HG03342 (cell line): ENCODE results near the gene TMEM109.
"Not testable (repeated sequence)": the region's sequence is repeated elsewhere in the genome, so short reads cannot be mapped to it uniquely, and the experiment has no call there.

Source experiments
- ATAC-seq: cut with Tn5 transposase; IDR thresholded peaks from one replicate; pipeline ENCODE4 v1.9.1; 2021; ENCODE audit warnings: mild to moderate bottlenecking, moderate library complexity; ENCODE audit not compliant: unreplicated experiment

TMEM109 gene

GRCh38 chr11:60909680-60910280, 4.2 kb upstream of the TMEM109 start:
- not testable (repeated sequence) for ATAC-seq

- peak; percentile 33 for ATAC-seq
These were observed 3.7 kb upstream of the TMEM109 start for GRCh38 chr11:60910281-60910687.

- no peak for ATAC-seq
These were observed 3.1 kb upstream of the TMEM109 start for GRCh38 chr11:60910711-60911380.

GRCh38 chr11:60912223-60912850, 1.6 kb upstream of the TMEM109 start:
- ATAC-seq = no peak

- ATAC-seq = no peak
These were observed 968 bp upstream of the TMEM109 start for GRCh38 chr11:60912851-60913528.

GRCh38 chr11:60914633-60915247, 782 bp downstream of the TMEM109 start:
- peak; percentile 4 for ATAC-seq

- peak; percentile 35 for ATAC-seq
These were observed 1.4 kb downstream of the TMEM109 start for GRCh38 chr11:60915248-60915914.

GRCh38 chr11:60916669-60917206, 2.8 kb downstream of the TMEM109 start:
- ATAC-seq = no peak

- ATAC-seq = no peak
These were observed 3.3 kb downstream of the TMEM109 start for GRCh38 chr11:60917267-60917666.

GRCh38 chr11:60918251-60918938, 4.4 kb downstream of the TMEM109 start:
- no peak for ATAC-seq

- no peak for ATAC-seq
These were observed 4.9 kb downstream of the TMEM109 start for GRCh38 chr11:60918939-60919265.

- ATAC-seq = no peak
These were observed 5.4 kb downstream of the TMEM109 start for GRCh38 chr11:60919320-60919719.

GRCh38 chr11:60919956-60920355, 6.0 kb downstream of the TMEM109 start:
- ATAC-seq = no peak

- no peak for ATAC-seq
These were observed 7.3 kb downstream of the TMEM109 start for GRCh38 chr11:60921259-60921658.

- no peak for ATAC-seq
These were observed 7.9 kb downstream of the TMEM109 start for GRCh38 chr11:60921777-60922335.

- no peak for ATAC-seq
These were observed 8.9 kb downstream of the TMEM109 start for GRCh38 chr11:60922906-60923305.

GRCh38 chr11:60923326-60923725, 9.4 kb downstream of the TMEM109 start:
- ATAC-seq = no peak

- ATAC-seq = no peak
These were observed 9.8 kb downstream of the TMEM109 start for GRCh38 chr11:60923800-60924109.

- ATAC-seq = no peak
These were observed 10.3 kb downstream of the TMEM109 start, which contains the start of gene TMEM132A for GRCh38 chr11:60924110-60924905. Gene TMEM132A, plus strand, starts transcription at chr11:60924460. Its CDS starts 174 bp downstream, at chr11:60924634.
